Endothelial cell (in vitro differentiated cells): ENCODE measurements around the gene MXD4. TPM values are rescaled to one million over a fixed set of nuclear protein-coding genes. Genes with fewer than 3 reads are reported as not detected.

Source experiments
- DNase-seq: peaks from one replicate; pipeline ENCODE4 v3.0.0; 2021; ENCODE audit warnings: low spot score
- H3K27ac Mint-ChIP-seq: one replicate; pipeline ENCODE4 v1.8.0; 2021; ENCODE audit warnings: mixed read lengths, inconsistent platforms; ENCODE audit not compliant: unreplicated experiment
- H3K27me3 Mint-ChIP-seq: one replicate; pipeline ENCODE4 v1.8.0; 2021; ENCODE audit warnings: mild to moderate bottlenecking, moderate library complexity, mixed read lengths, inconsistent platforms; ENCODE audit not compliant: unreplicated experiment
- H3K36me3 Mint-ChIP-seq: one replicate; pipeline ENCODE4 v1.8.0; 2021; ENCODE audit warnings: mild to moderate bottlenecking, low read depth, mixed read lengths, inconsistent platforms; ENCODE audit not compliant: unreplicated experiment
- H3K4me1 Mint-ChIP-seq: one replicate; pipeline ENCODE4 v1.8.0; 2021; ENCODE audit warnings: mild to moderate bottlenecking, mixed read lengths, inconsistent platforms; ENCODE audit not compliant: unreplicated experiment
- H3K4me3 Mint-ChIP-seq: one replicate; pipeline ENCODE4 v1.8.0; 2021; ENCODE audit warnings: mild to moderate bottlenecking, mixed read lengths, inconsistent platforms; ENCODE audit not compliant: unreplicated experiment
- H3K9me3 Mint-ChIP-seq: one replicate; pipeline ENCODE4 v1.8.0; 2021; ENCODE audit warnings: mixed read lengths, inconsistent platforms; ENCODE audit not compliant: unreplicated experiment
- total RNA-seq: library from RNA; stranded (reverse); fragmentation: NEBNext Ultra II Directional; extraction: Animal tissue kit (Norgen Biotek cat#: 25700); gene quantifications from one replicate; pipeline ENCODE4 v1.2.1, GENCODE V29; 2021; ENCODE audit not compliant: unreplicated experiment
- TF ChIP-seq, protein P1 (sequence below): fragments of 200-600 bp; sonication (generic); IDR thresholded peaks from one replicate; pipeline ENCODE4 v1.5.0; 2021; ENCODE audit warnings: antibody characterized with exemption; ENCODE audit not compliant: unreplicated experiment

The MXD4 gene
- total RNA-seq, 1 donor from 2014 or later: 93.5 TPM

DNA sequence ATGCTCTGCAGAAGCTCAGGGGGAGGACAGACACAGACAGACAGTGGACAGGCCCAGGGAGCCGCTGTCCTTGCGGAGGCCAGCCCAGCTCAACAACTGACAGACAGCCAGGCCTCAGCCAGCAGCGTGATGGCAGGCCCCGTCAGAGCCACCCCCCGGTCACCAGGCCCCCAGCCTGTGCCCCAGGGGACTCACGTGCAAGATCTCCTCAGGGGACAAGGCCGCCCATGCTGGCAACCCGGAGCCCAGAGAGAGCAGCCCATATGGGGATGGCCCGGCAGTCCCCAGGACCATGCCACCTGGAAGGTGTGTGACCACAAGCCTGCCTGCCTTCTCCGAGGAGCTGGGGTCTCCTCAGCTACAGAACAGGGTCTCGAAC, 28.0 kb upstream of the MXD4 start:
- Mint-ChIP-seq H3K4me3 (no peak overlapping the region), H3K27me3 (peaks cover 2% of the 10 kb centered on the region), H3K4me1 (peaks cover 7% of the 10 kb centered on the region), H3K27ac (no peak overlapping the region), H3K9me3 (no peaks in the 10 kb centered on the region), H3K36me3 (no peaks in the 10 kb centered on the region)
- no peak for DNase-seq
- TF ChIP-seq, protein P1, sequence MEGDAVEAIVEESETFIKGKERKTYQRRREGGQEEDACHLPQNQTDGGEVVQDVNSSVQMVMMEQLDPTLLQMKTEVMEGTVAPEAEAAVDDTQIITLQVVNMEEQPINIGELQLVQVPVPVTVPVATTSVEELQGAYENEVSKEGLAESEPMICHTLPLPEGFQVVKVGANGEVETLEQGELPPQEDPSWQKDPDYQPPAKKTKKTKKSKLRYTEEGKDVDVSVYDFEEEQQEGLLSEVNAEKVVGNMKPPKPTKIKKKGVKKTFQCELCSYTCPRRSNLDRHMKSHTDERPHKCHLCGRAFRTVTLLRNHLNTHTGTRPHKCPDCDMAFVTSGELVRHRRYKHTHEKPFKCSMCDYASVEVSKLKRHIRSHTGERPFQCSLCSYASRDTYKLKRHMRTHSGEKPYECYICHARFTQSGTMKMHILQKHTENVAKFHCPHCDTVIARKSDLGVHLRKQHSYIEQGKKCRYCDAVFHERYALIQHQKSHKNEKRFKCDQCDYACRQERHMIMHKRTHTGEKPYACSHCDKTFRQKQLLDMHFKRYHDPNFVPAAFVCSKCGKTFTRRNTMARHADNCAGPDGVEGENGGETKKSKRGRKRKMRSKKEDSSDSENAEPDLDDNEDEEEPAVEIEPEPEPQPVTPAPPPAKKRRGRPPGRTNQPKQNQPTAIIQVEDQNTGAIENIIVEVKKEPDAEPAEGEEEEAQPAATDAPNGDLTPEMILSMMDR: no peak

GRCh38 chr4:2289311-2289954, 27.5 kb upstream of the MXD4 start:
- peaks cover 8% of the 10 kb centered on the region for H3K4me1 Mint-ChIP-seq
- DNase-seq: no peak
- TF ChIP-seq, protein P1: no peak
- H3K4me3 Mint-ChIP-seq: no peak overlapping the region
- H3K9me3 Mint-ChIP-seq: no peaks in the 10 kb centered on the region
- H3K27ac Mint-ChIP-seq: no peak overlapping the region
- H3K36me3 Mint-ChIP-seq: no peaks in the 10 kb centered on the region
- peaks cover 2% of the 10 kb centered on the region for H3K27me3 Mint-ChIP-seq

DNA sequence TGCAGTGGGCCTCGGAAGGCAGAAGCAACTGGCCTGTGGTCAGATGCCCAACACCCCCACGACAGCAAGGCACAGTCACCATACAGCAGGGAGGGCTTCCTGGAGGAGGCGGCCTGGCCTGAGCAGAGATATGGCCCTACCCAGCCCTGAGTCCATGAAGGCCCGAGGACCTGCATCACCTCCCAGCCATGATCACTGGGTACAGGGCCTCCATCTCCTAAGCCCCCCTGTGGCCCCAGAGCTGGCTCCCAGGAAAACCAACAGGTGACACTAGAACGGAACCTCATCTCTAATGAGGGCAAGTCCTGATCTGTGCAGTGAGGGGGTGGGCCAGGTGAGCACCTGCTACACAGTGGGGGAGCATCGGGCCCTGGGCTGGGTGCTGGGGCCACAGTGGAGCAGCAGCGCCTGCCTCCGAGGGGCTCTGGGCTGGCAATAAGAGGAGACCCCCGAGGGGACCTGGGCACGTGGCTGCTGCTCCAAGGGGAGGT, 26.2 kb upstream of the MXD4 start:
- Mint-ChIP-seq H3K27ac (no peak overlapping the region), H3K9me3 (no peaks in the 10 kb centered on the region), H3K36me3 (no peaks in the 10 kb centered on the region), H3K27me3 (peaks cover 4% of the 10 kb centered on the region), H3K4me1 (peaks cover 8% of the 10 kb centered on the region), H3K4me3 (no peak overlapping the region)
- TF ChIP-seq, protein P1: no peak
- DNase-seq: no peak

- Mint-ChIP-seq H3K27ac (no peak overlapping the region), H3K9me3 (no peaks in the 10 kb centered on the region), H3K36me3 (no peaks in the 10 kb centered on the region)
These were observed 25.6 kb upstream of the MXD4 start for GRCh38 chr4:2287594-2287915.

More at GRCh38 chr4:2287594-2287915, 25.6 kb upstream of the MXD4 start:
- DNase-seq: no peak
- TF ChIP-seq, protein P1: no peak
- Mint-ChIP-seq H3K27me3 (peaks cover 4% of the 10 kb centered on the region), H3K4me3 (no peak overlapping the region), H3K4me1 (peaks cover 8% of the 10 kb centered on the region)
